Keratinocyte (primary cell): ENCODE results near the gene OR1D5.
"Not testable (repeated sequence)": the region's sequence is repeated elsewhere in the genome, so short reads cannot be mapped to it uniquely, and the experiment has no call there.

Experiments
- EZH2 ChIP-seq: IDR thresholded peaks from one replicate; pipeline ENCODE4 v1.6.1; 2012; ENCODE audit warnings: inconsistent platforms, mild to moderate bottlenecking, low read length, moderate library complexity
- TF ChIP-seq, protein P1 (sequence below), 3 experiments: IDR thresholded peaks in 1 of 3; conservative IDR thresholded peaks in 1 of 3; optimal IDR thresholded peaks in 1 of 3; 2 replicates in 2 of 3; 3 replicates in 1 of 3; pipeline versions ENCODE3 to v1.5.1; 2011; ENCODE audit warnings: low read length in 3 of 3, mild to moderate bottlenecking in 3 of 3, moderate library complexity in 2 of 3, control low read depth in 1 of 3, inconsistent platforms in 1 of 3; ENCODE audit not compliant: insufficient read depth in 2 of 3; ENCODE audit errors: extremely low read depth in 1 of 3

DNA sequence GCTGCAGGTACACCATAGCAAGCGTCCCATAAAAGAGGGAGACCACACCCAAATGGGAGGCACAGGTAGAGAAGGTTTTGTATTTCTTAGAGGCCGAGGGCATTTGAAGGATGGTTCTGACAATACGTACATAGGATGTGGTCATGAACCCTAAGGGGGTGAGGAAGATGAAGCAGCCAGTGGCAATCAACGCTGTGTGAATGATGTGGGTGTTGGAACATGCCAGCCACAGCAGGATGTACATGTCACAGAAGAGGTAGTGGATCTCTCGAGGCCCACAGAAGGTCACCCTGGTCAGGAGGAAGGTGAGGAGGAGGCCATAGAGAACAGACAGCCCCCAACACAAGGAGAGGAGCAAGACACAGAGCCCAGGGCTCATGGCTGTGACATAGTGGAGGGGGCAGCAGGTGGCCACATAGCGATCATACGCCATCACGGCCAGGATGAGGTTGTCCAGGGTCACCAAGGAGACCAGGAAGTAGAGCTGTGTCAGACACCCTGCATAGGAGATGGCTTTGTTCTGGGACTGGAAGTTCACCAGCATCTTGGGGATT is 506 bp downstream of the OR1D5 start:
- TF ChIP-seq, protein P1, sequence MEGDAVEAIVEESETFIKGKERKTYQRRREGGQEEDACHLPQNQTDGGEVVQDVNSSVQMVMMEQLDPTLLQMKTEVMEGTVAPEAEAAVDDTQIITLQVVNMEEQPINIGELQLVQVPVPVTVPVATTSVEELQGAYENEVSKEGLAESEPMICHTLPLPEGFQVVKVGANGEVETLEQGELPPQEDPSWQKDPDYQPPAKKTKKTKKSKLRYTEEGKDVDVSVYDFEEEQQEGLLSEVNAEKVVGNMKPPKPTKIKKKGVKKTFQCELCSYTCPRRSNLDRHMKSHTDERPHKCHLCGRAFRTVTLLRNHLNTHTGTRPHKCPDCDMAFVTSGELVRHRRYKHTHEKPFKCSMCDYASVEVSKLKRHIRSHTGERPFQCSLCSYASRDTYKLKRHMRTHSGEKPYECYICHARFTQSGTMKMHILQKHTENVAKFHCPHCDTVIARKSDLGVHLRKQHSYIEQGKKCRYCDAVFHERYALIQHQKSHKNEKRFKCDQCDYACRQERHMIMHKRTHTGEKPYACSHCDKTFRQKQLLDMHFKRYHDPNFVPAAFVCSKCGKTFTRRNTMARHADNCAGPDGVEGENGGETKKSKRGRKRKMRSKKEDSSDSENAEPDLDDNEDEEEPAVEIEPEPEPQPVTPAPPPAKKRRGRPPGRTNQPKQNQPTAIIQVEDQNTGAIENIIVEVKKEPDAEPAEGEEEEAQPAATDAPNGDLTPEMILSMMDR (optimal IDR thresholded peaks at IDR 0.05 in 1 of 3, IDR thresholded peaks at IDR 0.05 in 1 of 3, conservative IDR thresholded peaks at IDR 0.05 in 1 of 3; ENCODE audit: extremely low read depth in 1 of 3, insufficient read depth in 2 of 3, low read length in 3 of 3), result not testable (repeated sequence)
- TF ChIP-seq EZH2, result not testable (repeated sequence)
